Thoracic aorta (tissue), 2 donors: ENCODE data around the gene PNP. TPM values are rescaled to one million over a fixed set of nuclear protein-coding genes. Genes with fewer than 3 reads are reported as not detected.

Experiments
- ATAC-seq: fragments of 150-250 bp; one replicate; pipeline ENCODE4 v1.8.0; 2017; ENCODE audit warnings: low read depth; ENCODE audit not compliant: insufficient number of reproducible peaks, low FRiP score
- DNase-seq: peaks from one replicate; pipeline ENCODE4 v3.0.0-alpha.2; 2020; ENCODE audit warnings: low spot score
- H3K27ac ChIP-seq, 2 donors: fragments of 200-600 bp; sonication (generic); 1 replicate in 1 of 2; 2 replicates in 1 of 2; pipeline ENCODE4 v1.5.1; 2016; ENCODE audit warnings: mild to moderate bottlenecking in 2 of 2, moderate library complexity in 2 of 2
- H3K27me3 ChIP-seq: fragments of 200-600 bp; sonication (generic); replicated peaks from 2 replicates; pipeline ENCODE4 v1.6.0; 2016; ENCODE audit warnings: mild to moderate bottlenecking; ENCODE audit not compliant: insufficient read depth
- H3K36me3 ChIP-seq: fragments of 200-600 bp; sonication (generic); one replicate; pipeline ENCODE4 v1.5.1; 2016
- H3K4me1 ChIP-seq, 2 donors: fragments of 200-600 bp; sonication (generic); 1 replicate in 1 of 2; 2 replicates in 1 of 2; pipeline versions ENCODE4 v1.5.1 to v1.6.0; 2016; ENCODE audit warnings: low read depth in 2 of 2, mild to moderate bottlenecking in 1 of 2; ENCODE audit not compliant: control insufficient read depth in 1 of 2
- H3K4me3 ChIP-seq: fragments of 200-600 bp; sonication (generic); 2 replicates; pipeline ENCODE4 v1.5.1; 2016; ENCODE audit warnings: mild to moderate bottlenecking
- H3K9me3 ChIP-seq: fragments of 200-600 bp; sonication (generic); 2 replicates; pipeline ENCODE4 v1.5.1; 2016
- CTCF ChIP-seq: fragments of 200-600 bp; sonication (generic); IDR thresholded peaks from one replicate; pipeline ENCODE4 v1.5.1; 2019; ENCODE audit warnings: antibody characterized with exemption
- total RNA-seq, 2 donors: library from RNA; depleted of rRNA; stranded (reverse); fragments of >200 nt; gene quantifications; one replicate each; pipeline versions ENCODE4 v1.1.0 to v1.2.3, GENCODE V29; 2016

The PNP gene
- total RNA-seq, 2 donors from 2014 or later = 42.4 to 170 TPM

- Histone ChIP-seq H3K4me1 (peaks cover 2 to 4% of the 10 kb centered on the region in 2 donors), H3K27me3 (no peaks in the 10 kb centered on the region), H3K4me3 (no peak overlapping the region), H3K9me3 (no peaks in the 10 kb centered on the region), H3K27ac (no peak overlapping the region), H3K36me3 (no peaks in the 10 kb centered on the region)
- no peak for TF ChIP-seq CTCF
- DNase-seq (no peak), ATAC-seq (no peak)
Observed at GRCh38 chr14:20482382-20482781, 13.2 kb downstream of the PNP start.

- no peak for TF ChIP-seq CTCF
- no peak overlapping the region for H3K4me3 ChIP-seq
- no peaks in the 10 kb centered on the region for H3K27me3 ChIP-seq
- no peaks in the 10 kb centered on the region for H3K9me3 ChIP-seq
- ATAC-seq (no peak), DNase-seq (no peak)
- H3K4me1 ChIP-seq = no peaks in the 10 kb centered on the region
- H3K27ac ChIP-seq = no peak overlapping the region
- no peaks in the 10 kb centered on the region for H3K36me3 ChIP-seq
Observed at GRCh38 chr14:20485900-20486299, 16.7 kb downstream of the PNP start.

GRCh38 chr14:20486684-20487395 lies 17.6 kb downstream of the PNP start:
- no peak overlapping the region for H3K27ac ChIP-seq
- H3K27me3 ChIP-seq = no peaks in the 10 kb centered on the region
- DNase-seq (no peak), ATAC-seq (no peak)
- no peaks in the 10 kb centered on the region for H3K4me1 ChIP-seq
- no peaks in the 10 kb centered on the region for H3K36me3 ChIP-seq
- no peak for TF ChIP-seq CTCF
- no peaks in the 10 kb centered on the region for H3K9me3 ChIP-seq
- no peak overlapping the region for H3K4me3 ChIP-seq

GRCh38 chr14:20487396-20487725 lies 18.2 kb downstream of the PNP start:
- ATAC-seq (no peak), DNase-seq (no peak)
- Histone ChIP-seq H3K9me3 (no peaks in the 10 kb centered on the region), H3K4me3 (no peak overlapping the region), H3K27ac (no peak overlapping the region), H3K36me3 (no peaks in the 10 kb centered on the region), H3K4me1 (no peaks in the 10 kb centered on the region), H3K27me3 (no peaks in the 10 kb centered on the region)
- TF ChIP-seq CTCF = no peak

- Histone ChIP-seq H3K27me3 (no peaks in the 10 kb centered on the region), H3K4me1 (no peaks in the 10 kb centered on the region), H3K36me3 (no peaks in the 10 kb centered on the region), H3K9me3 (no peaks in the 10 kb centered on the region), H3K4me3 (no peak overlapping the region), H3K27ac (no peak overlapping the region)
- TF ChIP-seq CTCF = no peak
- ATAC-seq (no peak), DNase-seq (no peak)
Observed at GRCh38 chr14:20489093-20489994, 20.1 kb downstream of the PNP start.
